ENCODE data around the gene UFM1.

GRCh38 chr13:38316129-38316528 lies 33.5 kb upstream of the UFM1 start:
- TF ChIP-seq HNF4G (IDR thresholded peaks at IDR 0.05; ENCODE audit: borderline replicate concordance, low read depth, low read length) (no peak), HNF4G (CRISPR knock-in tag; IDR thresholded peaks at IDR 0.05; ENCODE audit: borderline replicate concordance, low read depth) (no peak), PREB (CRISPR knock-in tag; IDR thresholded peaks at IDR 0.05) (no peak), MEIS1 (CRISPR knock-in tag; IDR thresholded peaks at IDR 0.05; ENCODE audit: borderline replicate concordance) (no peak), ATF2 (CRISPR knock-in tag; IDR thresholded peaks at IDR 0.05) (no peak), CTCF (CRISPR knock-in tag; IDR thresholded peaks at IDR 0.05) (no peak), RFXAP (CRISPR knock-in tag; IDR thresholded peaks at IDR 0.05; ENCODE audit: borderline replicate concordance) (no peak), ERF (CRISPR knock-in tag; IDR thresholded peaks at IDR 0.05) (no peak), REPIN1 (CRISPR knock-in tag; IDR thresholded peaks at IDR 0.05; ENCODE audit: borderline replicate concordance, low read depth) (no peak), PBX3 (CRISPR knock-in tag; IDR thresholded peaks at IDR 0.05; ENCODE audit: borderline replicate concordance) (no peak), EP300 (IDR thresholded peaks at IDR 0.05; ENCODE audit: low read depth in 2 of 2, low read length in 2 of 2) (no peak), EP300 (CRISPR knock-in tag; IDR thresholded peaks at IDR 0.05; ENCODE audit: borderline replicate concordance) (no peak), ATF7-NPFF (CRISPR knock-in tag; IDR thresholded peaks at IDR 0.05; ENCODE audit: low read depth) (no peak), PRDM15 (CRISPR knock-in tag; IDR thresholded peaks at IDR 0.05) (no peak), CBFB (CRISPR knock-in tag; IDR thresholded peaks at IDR 0.05) (no peak)

All from HepG2 (cell line).